ENCODE measurements around the gene PQBP1.

Gene PQBP1

GRCh38 chrX:48902776-48903175, 5.0 kb downstream of the PQBP1 start:
- DNase-seq, result no peak

- DNase-seq, result no peak
These were observed 5.6 kb downstream of the PQBP1 start for GRCh38 chrX:48903290-48903689.

- DNase-seq, result no peak
These were observed 6.5 kb downstream of the PQBP1 start for GRCh38 chrX:48904180-48904579.

- DNase-seq, result no peak
These were observed 6.9 kb downstream of the PQBP1 start for GRCh38 chrX:48904626-48905025.

- DNase-seq, result no peak
These were observed 7.5 kb downstream of the PQBP1 start for GRCh38 chrX:48905090-48905790.

GRCh38 chrX:48908600-48908999, 10.9 kb downstream of the PQBP1 start:
- no peak for DNase-seq

GRCh38 chrX:48909703-48910294, 12.1 kb downstream of the PQBP1 start:
- DNase-seq, result no peak

- peak; percentile 43 for DNase-seq
These were observed 13.2 kb downstream of the PQBP1 start for GRCh38 chrX:48910926-48911411.

GRCh38 chrX:48911412-48912182, 13.9 kb downstream of the PQBP1 start, which contains the start of gene SLC35A2:
Gene SLC35A2, minus strand, starts transcription at chrX:48911646. Its CDS starts 10 bp downstream, at chrX:48911636.
- peak; percentile 86 for DNase-seq

- no peak for DNase-seq
These were observed 16.1 kb downstream of the PQBP1 start for GRCh38 chrX:48913605-48914366.

- no peak for DNase-seq
These were observed 17.1 kb downstream of the PQBP1 start for GRCh38 chrX:48914593-48915493.

- DNase-seq, result peak; percentile 93
These were observed 19.6 kb downstream of the PQBP1 start for GRCh38 chrX:48917139-48918001.

GRCh38 chrX:48918301-48918642, 20.5 kb downstream of the PQBP1 start:
- DNase-seq, result no peak

GRCh38 chrX:48918643-48919340, 21.1 kb downstream of the PQBP1 start, which contains the start of gene PIM2:
Gene PIM2, minus strand, starts transcription at chrX:48919024. Its CDS starts 190 bp downstream, at chrX:48918834.
- peak; percentile 96 for DNase-seq

GRCh38 chrX:48919360-48919841, 21.7 kb downstream of the PQBP1 start:
- DNase-seq, result peak; percentile 58

GRCh38 chrX:48919947-48920717, 22.4 kb downstream of the PQBP1 start:
- DNase-seq, result peak; percentile 37

GRCh38 chrX:48920718-48921104, 23.0 kb downstream of the PQBP1 start:
- DNase-seq, result no peak

- DNase-seq, result no peak
These were observed 26.0 kb downstream of the PQBP1 start for GRCh38 chrX:48923771-48924170.

- no peak for DNase-seq
These were observed 26.5 kb downstream of the PQBP1 start for GRCh38 chrX:48924270-48924669.

Measured in CD4-positive, alpha-beta T cell treated with Interferon gamma for 1 hour (primary cell).